D721Med (cell line): ENCODE measurements around the gene GRID2.
"Not testable (repeated sequence)": the region's sequence is repeated elsewhere in the genome, so short reads cannot be mapped to it uniquely, and the experiment has no call there.

Experiments used
- DNase-seq: peaks from one replicate; pipeline ENCODE4 v3.0.0; 2011; ENCODE audit warnings: low spot score; ENCODE audit not compliant: insufficient read length
- FAIRE-seq: peaks from 2 replicates; lab custom pipeline; 2011; peaks lifted over from hg19 to GRCh38; lab: Jason Lieb, UNC
- TF ChIP-seq, protein P1 (sequence below): IDR thresholded peaks from 2 replicates; pipeline ENCODE4 v1.5.1; 2012; ENCODE audit warnings: mild to moderate bottlenecking, control low read depth; ENCODE audit not compliant: insufficient read depth; ENCODE audit errors: missing control alignments

Gene GRID2

DNA sequence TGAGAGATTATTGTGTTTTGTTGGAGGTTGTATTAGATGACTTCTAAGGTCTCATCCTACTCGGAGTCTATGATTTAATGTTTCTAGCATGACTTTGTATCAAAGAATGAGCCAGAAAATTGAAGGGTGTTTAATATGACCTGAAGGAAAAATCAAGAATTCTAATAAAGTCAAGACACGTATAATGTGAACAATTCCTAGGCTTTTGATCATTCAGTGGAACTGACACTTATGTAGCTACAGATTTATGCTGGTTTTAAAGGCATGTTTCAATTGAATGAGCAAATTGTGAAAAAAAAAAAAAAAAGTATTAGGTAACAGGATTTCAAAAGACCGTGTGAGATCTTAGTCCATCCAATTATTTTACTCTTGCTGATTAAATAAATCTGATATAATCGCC lies 64.9 kb downstream of the GRID2 start:
- FAIRE-seq: no peak

GRCh38 chr4:92381616-92382015 lies 77.8 kb downstream of the GRID2 start:
- DNase-seq (no peak), FAIRE-seq (no peak)
- TF ChIP-seq, protein P1, sequence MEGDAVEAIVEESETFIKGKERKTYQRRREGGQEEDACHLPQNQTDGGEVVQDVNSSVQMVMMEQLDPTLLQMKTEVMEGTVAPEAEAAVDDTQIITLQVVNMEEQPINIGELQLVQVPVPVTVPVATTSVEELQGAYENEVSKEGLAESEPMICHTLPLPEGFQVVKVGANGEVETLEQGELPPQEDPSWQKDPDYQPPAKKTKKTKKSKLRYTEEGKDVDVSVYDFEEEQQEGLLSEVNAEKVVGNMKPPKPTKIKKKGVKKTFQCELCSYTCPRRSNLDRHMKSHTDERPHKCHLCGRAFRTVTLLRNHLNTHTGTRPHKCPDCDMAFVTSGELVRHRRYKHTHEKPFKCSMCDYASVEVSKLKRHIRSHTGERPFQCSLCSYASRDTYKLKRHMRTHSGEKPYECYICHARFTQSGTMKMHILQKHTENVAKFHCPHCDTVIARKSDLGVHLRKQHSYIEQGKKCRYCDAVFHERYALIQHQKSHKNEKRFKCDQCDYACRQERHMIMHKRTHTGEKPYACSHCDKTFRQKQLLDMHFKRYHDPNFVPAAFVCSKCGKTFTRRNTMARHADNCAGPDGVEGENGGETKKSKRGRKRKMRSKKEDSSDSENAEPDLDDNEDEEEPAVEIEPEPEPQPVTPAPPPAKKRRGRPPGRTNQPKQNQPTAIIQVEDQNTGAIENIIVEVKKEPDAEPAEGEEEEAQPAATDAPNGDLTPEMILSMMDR: no peak

More for the DNA sequence above, 64.9 kb downstream of the GRID2 start:
- no peak for DNase-seq
- TF ChIP-seq, protein P1: no peak

DNA sequence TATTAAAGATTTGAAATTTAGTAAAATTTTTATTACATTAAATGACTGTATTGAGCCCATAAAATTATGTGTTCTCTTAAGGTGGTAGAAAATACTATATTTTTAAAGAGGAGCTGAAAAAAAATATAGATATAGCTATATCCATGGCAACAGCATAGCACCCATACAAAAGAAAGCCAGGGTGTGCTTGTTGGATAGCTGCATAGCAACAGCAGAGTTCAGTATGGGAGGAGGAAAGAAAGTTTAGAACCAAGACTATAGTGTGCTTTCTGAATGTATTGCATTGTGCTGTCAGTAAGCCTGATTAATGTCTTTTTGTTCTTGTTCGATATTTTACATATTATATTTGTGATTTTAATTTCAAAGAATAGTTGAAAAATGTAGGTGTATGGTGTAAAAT lies 78.4 kb downstream of the GRID2 start:
- no peak for FAIRE-seq
- DNase-seq: no peak
- TF ChIP-seq, protein P1: no peak

GRCh38 chr4:92387459-92388069 lies 83.8 kb downstream of the GRID2 start:
- TF ChIP-seq, protein P1: peak; percentile 60
- FAIRE-seq (peak; percentile 81), DNase-seq (no peak)

- TF ChIP-seq, protein P1: no peak
Measured at GRCh38 chr4:92399032-92399431, 95.3 kb downstream of the GRID2 start.

DNA sequence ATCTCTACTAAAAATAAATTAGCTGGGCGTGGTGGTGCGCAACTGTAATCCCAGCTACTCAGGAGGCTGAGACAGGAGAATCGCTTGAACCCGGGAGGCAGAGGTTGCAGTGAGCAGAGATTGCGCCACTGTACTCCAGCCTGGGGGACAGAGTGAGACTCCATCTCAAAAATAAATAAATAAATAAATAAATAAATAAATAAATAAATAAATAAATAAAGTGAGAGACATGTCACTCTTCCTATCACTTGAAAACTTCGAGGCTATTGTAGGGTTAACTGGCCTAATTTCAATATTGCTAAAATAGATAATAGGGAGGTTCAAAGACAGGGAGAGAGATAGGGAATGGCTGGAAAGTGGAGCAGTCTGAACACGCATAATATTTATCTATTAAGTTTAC lies 99.8 kb downstream of the GRID2 start:
- not testable (repeated sequence) for DNase-seq, FAIRE-seq

More at GRCh38 chr4:92399032-92399431, 95.3 kb downstream of the GRID2 start:
- FAIRE-seq (no peak), DNase-seq (no peak)

- DNase-seq (no peak), FAIRE-seq (no peak)
- TF ChIP-seq, protein P1: no peak
Measured at GRCh38 chr4:92406488-92406887, 102.7 kb downstream of the GRID2 start.

- TF ChIP-seq, protein P1: no peak
- FAIRE-seq (no peak), DNase-seq (no peak)
Measured at GRCh38 chr4:92421920-92422319, 118.2 kb downstream of the GRID2 start.
